ENCODE measurements around the gene CILP2.

The CILP2 gene, protein sequence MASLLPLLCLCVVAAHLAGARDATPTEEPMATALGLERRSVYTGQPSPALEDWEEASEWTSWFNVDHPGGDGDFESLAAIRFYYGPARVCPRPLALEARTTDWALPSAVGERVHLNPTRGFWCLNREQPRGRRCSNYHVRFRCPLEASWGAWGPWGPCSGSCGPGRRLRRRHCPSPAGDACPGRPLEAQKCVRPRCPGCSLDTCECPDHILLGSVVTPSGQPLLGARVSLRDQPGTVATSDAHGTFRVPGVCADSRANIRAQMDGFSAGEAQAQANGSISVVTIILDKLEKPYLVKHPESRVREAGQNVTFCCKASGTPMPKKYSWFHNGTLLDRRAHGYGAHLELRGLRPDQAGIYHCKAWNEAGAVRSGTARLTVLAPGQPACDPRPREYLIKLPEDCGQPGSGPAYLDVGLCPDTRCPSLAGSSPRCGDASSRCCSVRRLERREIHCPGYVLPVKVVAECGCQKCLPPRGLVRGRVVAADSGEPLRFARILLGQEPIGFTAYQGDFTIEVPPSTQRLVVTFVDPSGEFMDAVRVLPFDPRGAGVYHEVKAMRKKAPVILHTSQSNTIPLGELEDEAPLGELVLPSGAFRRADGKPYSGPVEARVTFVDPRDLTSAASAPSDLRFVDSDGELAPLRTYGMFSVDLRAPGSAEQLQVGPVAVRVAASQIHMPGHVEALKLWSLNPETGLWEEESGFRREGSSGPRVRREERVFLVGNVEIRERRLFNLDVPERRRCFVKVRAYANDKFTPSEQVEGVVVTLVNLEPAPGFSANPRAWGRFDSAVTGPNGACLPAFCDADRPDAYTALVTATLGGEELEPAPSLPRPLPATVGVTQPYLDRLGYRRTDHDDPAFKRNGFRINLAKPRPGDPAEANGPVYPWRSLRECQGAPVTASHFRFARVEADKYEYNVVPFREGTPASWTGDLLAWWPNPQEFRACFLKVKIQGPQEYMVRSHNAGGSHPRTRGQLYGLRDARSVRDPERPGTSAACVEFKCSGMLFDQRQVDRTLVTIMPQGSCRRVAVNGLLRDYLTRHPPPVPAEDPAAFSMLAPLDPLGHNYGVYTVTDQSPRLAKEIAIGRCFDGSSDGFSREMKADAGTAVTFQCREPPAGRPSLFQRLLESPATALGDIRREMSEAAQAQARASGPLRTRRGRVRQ

GRCh38 chr19:19538061-19538784 lies at the start of gene CILP2:
Gene CILP2, plus strand, starts transcription at chr19:19538265. Its CDS starts 85 bp downstream, at chr19:19538350.
- no peak for DNase-seq (ENCODE audit: low spot score)

DNA sequence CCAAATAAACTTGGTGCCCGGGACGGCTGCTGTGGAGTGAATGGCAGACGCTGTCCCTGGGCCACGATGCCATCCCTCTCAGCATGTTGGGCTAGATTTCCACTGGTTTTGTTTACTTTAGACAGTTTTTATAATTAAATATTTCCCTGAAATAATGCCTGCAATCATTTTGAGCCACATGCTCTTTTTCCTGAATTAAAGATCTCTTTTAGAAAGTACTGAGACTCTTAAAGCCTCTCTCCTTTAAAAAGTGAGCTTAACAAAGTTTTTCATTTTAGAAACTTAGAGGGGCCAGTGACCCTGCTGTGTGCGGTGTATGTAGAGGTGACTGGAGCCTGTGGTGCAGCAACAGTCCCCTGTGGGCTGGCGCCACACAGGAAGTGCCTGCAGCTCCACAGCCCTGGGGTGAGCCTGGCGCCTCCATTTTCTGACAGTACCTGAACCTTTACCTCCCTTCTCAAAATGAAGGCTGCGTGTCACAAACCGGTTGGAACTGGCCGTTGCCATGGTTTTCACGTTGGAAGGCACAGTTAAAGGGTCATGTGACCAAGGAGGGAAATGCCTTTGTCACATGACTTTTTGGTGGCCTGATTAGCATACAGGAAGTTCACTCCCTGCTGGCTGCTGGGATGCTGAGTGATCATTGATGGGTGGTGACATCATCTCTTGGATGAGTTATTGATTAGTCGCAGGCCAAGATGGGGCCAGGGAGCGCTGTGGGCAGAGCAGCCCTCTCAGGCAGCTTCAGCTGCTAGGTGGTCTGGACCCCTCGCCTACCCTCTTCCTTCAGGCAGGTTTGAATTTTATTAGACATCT lies 49.0 kb upstream of the CILP2 start:
- peak; percentile 96 for DNase-seq (ENCODE audit: low spot score)

GRCh38 chr19:19489804-19490204 lies 48.3 kb upstream of the CILP2 start:
- DNase-seq (ENCODE audit: low spot score): no peak

- DNase-seq (ENCODE audit: low spot score): peak; percentile 89
Observed at GRCh38 chr19:19490214-19490968, 47.7 kb upstream of the CILP2 start.

DNA sequence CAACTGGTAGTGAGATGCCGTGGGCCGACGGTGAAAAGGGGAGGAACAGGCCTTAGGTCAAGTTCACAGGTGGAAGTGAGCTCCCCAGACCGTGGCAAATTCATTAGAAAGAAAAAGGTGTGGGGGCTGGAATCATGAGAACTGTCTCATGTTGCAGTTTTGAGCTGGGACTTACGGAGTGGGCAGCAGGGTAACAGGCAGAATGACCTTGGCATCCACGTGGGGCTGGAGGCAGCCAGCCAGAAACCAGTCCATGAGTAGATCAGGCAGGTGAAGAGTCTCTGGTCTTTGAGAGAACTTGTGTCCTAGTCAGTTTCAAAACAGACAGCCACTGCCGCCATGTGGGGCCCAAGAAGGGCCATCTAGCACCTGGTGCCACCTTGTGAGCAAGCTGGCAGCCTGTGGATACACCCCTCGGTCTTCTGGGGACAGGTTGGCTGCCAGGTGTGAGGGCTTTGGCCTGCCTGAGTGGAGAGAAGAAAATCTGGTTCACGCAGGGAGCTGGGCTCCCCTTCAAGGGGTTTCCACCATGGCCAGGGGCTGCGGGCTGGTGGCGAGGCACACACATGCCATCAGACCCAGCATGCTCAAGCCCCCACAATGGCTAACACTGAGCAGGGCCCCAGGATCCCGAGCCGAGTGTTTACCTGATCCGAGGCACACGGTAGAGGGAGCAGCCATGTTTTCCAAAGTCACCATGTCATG lies 46.6 kb upstream of the CILP2 start:
- no peak for DNase-seq (ENCODE audit: low spot score)

DNA sequence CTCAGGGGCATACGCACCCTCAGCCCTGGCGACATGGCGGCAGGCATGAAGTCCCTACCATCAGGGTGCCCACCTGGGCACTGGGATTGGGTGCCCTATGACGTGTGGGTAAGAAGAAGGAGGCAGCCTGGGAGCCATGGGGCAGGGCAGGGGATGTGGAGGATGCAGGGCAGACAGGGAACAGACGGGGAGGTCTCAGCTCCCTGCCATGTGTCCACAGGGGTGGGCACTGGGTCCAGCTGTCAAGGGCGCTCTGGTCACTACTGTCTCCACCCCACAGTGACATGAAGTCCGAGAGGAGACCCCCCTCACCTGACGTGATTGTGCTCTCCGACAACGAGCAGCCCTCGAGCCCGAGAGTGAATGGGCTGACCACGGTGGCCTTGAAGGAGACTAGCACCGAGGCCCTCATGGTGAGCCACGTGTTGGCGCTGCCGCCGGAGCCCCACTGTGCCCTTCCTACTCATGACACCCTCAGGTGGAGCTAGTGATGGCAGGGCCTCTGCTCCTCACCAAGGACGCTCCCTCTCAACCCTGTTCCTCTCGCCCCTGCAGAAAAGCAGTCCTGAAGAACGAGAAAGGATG lies 45.9 kb upstream of the CILP2 start:
- DNase-seq (ENCODE audit: low spot score): no peak

DNA sequence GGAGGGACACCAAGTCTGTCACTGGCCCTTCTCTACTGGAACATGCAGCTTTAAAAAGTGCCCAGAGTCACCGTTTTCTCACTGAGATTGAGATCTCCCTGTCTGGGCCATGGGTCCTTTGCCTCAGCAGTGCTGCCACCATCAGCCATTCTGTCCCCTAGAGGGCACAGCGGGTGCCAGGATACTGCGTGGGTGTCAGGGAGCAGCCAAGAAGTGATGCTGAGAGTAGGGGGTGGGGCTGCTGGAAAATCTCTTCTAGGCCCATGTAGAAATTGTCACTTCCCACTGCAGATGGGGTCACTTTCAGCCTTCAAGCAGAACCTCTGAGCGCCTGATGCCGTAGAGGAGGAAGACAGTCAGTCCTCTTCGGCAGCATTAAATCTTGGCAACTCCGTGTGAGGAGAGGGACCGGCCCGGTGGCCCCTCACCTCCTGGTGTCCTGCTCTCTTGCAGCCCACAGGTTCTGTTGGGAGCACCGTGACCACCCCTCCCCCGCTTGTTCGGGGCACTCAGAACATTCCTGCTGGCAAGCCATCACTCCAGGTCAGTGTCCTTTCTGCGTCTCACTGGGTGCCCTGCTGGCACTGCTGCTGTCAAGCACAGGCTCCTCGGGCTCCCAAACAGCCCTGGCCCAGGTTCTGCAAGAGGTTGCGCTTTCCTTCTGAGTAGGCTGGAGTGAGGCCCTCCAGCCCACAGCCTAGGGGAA lies 44.1 kb upstream of the CILP2 start:
- DNase-seq (ENCODE audit: low spot score): no peak

GRCh38 chr19:19495614-19496603 lies 42.2 kb upstream of the CILP2 start:
- no peak for DNase-seq (ENCODE audit: low spot score)

GRCh38 chr19:19498255-19498991 lies 39.6 kb upstream of the CILP2 start:
- DNase-seq (ENCODE audit: low spot score): no peak

DNA sequence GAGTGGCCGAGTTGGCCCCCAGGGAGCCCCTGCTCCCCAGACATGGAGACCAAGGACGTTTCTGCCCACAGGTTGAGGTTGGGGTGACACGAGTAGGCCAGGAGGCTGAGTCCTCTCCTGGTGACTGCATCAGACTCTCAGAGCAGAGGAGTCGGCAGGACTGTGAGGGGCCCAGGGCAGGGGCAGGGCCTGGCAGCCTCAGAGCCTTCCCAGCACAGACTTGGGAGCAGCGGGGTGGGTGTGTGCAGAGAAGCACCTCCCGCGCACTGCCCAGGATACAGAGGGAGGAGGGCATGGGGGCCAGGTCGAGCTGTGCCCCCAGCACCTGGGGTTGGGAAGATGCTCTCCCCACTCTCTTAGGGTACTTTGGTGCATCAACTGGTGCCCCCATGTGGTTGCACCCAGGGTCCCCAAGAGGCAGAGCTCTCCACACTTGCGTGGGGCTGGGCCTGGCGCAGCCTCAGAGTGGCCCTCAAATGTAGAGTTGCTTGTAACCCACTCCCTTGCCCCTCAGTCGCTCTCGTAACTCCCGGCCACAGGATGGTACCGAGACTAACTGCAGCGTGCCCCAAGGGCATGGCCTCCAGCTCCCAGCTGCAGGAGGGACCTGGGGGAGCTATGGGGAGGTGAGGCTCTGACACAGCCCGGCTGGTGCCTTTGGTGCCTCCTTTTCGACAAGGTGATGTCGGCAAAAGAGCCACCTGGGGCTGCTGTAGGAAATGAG lies 38.6 kb upstream of the CILP2 start:
- DNase-seq (ENCODE audit: low spot score): no peak

DNA sequence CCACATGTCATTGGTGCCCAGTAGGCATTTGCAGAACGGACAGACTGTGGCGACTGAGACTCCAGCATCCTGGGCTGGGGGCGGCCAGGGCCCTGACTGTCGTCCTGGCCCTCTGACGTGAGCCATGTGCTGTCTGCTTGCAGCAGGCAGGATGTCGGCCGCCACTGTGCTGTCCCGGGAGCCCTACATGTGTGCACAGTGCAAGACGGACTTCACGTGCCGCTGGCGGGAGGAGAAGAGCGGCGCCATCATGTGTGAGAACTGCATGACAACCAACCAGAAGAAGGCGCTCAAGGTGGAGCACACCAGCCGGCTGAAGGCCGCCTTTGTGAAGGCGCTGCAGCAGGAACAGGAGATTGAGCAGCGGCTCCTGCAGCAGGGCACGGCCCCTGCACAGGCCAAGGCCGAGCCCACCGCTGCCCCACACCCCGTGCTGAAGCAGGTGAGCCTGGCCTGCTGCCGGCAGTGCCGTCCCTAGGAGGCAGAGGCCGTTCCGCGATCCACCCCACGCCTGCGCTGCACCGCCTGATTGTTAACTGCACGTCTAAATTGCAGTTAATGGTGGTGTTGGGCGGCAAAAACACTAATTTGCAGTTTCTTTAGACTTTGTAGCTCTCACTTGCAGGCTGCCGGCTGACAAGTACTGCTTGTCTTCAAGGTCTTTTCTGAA lies 37.0 kb upstream of the CILP2 start:
- no peak for DNase-seq (ENCODE audit: low spot score)

DNA sequence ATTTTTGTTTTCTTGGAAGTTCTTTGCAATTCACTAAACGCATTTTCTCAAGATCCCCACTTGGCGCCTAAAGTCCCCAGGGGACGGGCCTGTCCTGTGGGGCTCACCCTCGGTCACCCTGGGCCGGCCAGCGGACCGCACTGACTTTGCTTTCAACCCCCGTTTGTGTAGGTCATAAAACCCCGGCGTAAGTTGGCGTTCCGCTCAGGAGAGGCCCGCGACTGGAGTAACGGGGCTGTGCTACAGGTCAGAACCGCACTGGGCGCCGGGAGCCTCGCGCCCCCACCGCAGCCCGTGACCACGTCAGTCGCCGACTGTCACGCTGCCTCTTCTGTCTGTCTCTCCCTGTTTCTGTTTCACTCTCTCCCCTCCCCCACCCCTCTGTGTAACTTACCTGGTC lies 36.3 kb upstream of the CILP2 start:
- DNase-seq (ENCODE audit: low spot score): no peak

GRCh38 chr19:19502281-19502680 lies 35.8 kb upstream of the CILP2 start:
- no peak for DNase-seq (ENCODE audit: low spot score)

DNA sequence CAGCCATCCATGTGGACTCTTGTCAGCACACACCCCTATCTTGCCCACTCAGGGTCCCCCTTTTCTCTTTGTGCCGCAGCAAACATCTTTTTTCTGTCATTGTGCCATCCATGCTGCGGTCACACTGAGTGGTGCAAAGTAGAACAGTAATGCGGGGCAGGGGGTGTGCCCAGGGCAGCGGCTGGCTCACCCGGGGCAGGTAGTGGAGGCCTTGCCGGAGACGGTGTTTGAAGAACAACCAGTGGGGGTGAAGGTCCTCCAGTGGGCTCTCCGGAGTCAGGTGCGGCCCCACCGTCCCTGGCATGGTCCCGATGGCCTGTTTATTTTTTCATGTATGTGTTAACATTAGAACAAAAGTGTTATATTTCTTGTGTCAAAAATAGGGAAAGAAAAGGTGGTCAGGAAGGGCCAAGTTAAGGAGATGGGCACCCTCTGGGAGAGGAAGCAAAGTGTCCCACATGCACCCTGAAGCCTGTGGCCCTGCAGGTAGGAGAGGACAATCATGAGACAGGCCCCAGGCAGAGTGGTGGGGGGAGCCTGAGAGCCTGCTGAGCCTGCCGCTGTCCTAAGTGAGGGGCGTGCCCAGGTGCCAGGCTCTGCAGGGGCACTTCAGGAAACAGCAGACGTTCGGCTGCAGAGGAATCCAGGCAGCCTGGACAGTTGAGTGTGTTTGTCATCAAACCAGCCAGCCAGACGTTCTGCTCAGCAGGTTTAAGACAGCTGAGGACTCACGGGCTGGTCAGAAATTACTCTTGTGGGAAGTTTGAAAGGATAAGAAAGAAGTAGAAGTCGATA lies 35.1 kb upstream of the CILP2 start:
- DNase-seq (ENCODE audit: low spot score): no peak
